Gastrocnemius medialis (tissue), 4 donors: ENCODE results near the gene PRMT1. TPM values are rescaled to one million over a fixed set of nuclear protein-coding genes. Genes with fewer than 3 reads are reported as not detected.

Source experiments
- ATAC-seq, 2 donors: fragments of 150-250 bp; one replicate each; pipeline ENCODE4 v1.9.1; 2016
- DNase-seq, 2 donors: peaks; one replicate each; pipeline ENCODE4 v3.0.0-alpha.2; 2019
- H3K27ac ChIP-seq, 4 donors: fragments of 200-600 bp; sonication (generic); 1 replicate in 1 of 4; 2 replicates in 3 of 4; pipeline ENCODE4 v1.5.1; 2016 to 2018; ENCODE audit warnings: mild to moderate bottlenecking in 2 of 4, moderate library complexity in 1 of 4
- H3K27me3 ChIP-seq, 3 donors: fragments of 200-600 bp; sonication (generic) in 2 of 3; 1 replicate in 1 of 3; 2 replicates in 2 of 3; pipeline versions ENCODE4 v1.5.1 to v1.6.0; 2016 to 2019; ENCODE audit warnings: mild to moderate bottlenecking in 1 of 3, moderate library complexity in 1 of 3
- H3K36me3 ChIP-seq, 2 donors: fragments of 200-600 bp; sonication (generic) in 1 of 2; one replicate each; pipeline ENCODE4 v1.5.1; 2017 to 2018
- H3K4me1 ChIP-seq, 2 donors: fragments of 200-600 bp; sonication (generic) in 1 of 2; one replicate each; pipeline ENCODE4 v1.5.1; 2016 to 2017; ENCODE audit warnings: mild to moderate bottlenecking in 2 of 2
- H3K4me3 ChIP-seq, 4 donors: fragments of 200-600 bp; sonication (generic) in 3 of 4; 1 replicate in 1 of 4; 2 replicates in 3 of 4; pipeline ENCODE4 v1.5.1; 2016 to 2019; ENCODE audit warnings: mild to moderate bottlenecking in 2 of 4
- H3K9me3 ChIP-seq, 3 donors: fragments of 200-600 bp; sonication (generic) in 2 of 3; 1 replicate in 1 of 3; 2 replicates in 2 of 3; pipeline ENCODE4 v1.5.1; 2016 to 2019
- POLR2A ChIP-seq, 2 donors: fragments of 450-650 bp; IDR thresholded peaks; one replicate each; pipeline ENCODE4 v1.6.1; 2017; ENCODE audit warnings: antibody characterized with exemption in 2 of 2, mild to moderate bottlenecking in 2 of 2, moderate library complexity in 2 of 2
- in situ Hi-C, 4 donors: fragments of 200-750 bp; cut with MboI; loops; one replicate each; pipeline versions ENCODE4 v1.15.0 to v1.8.0; 2017; ENCODE audit warnings: low sequenced_read_pairs in 4 of 4
- intact Hi-C: fragments of 100-400 bp; cut with DNase I; formaldehyde crosslinking; loops from one replicate; pipeline ENCODE4 v1.15.1; 2023; ENCODE audit warnings: low total_unique reads
- total RNA-seq, 4 donors: library from RNA; depleted of rRNA; stranded (reverse); fragments of >200 nt; gene quantifications; one replicate each; pipeline versions ENCODE4 v1.1.0 to v1.2.3, GENCODE V29; 2016
- TF ChIP-seq, protein P1 (sequence below), 5 experiments: fragments of 450-650 bp in 3 of 5; fragments of 200-600 bp in 2 of 5; sonication (generic) in 2 of 5; IDR thresholded peaks in 4 of 5; conservative IDR thresholded peaks in 1 of 5; 1 replicate in 4 of 5; 2 replicates in 1 of 5; pipeline ENCODE4 v1.5.1; 2016 to 2019; ENCODE audit warnings: antibody characterized with exemption in 5 of 5, mild to moderate bottlenecking in 3 of 5, moderate library complexity in 3 of 5

The PRMT1 gene
- total RNA-seq, 4 donors from 2014 or later = 190 to 242 (median 229) TPM

DNA sequence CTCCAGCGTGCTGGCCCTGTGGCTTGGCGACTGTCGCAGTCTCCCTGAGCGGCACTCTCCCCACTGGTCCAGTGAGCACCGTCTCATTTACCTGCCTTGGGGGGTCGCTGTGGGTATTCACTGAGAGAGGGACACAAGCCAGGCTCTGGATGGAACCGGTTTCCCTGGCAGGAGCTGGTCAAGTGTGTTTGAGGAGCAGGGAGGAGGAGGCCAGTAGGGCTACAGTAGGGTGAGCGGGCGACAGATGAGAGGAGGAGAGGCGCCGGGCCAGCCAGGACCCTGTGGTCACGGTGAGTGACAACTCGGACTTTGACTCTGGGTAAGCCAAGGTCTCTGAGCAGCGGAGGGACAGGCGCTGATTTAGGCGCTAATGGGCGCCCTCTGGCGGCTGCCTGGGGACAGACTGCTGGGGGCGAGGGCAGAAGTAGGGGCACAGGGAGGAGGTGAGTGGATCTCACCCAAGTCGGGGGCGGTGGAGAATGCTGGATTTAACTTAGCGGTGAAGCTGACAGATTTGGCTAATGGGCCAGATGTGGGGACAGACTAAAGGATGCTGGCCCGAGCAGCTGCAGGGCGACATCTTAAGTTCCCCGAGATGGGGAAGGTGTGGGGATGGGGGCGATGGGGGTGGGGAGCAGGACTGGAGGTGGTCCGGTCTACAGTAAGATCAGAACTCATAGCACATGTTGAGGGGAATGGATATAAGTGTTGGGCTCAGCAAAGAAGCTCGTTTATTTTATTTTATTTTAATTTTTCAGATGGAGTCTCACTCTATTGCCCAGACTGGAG is 4.7 kb upstream of the PRMT1 start:
- in situ Hi-C loops (loop anchor here in 1 of 4 donors (10.0 kb wide), 1 partner anchor 98 kb away; no protein-coding TSS in a partner anchor), intact Hi-C loops (loop anchor here (1.0 kb wide), 1 partner anchor 166 kb away; no protein-coding TSS in a partner anchor)
- Histone ChIP-seq H3K9me3 (no peaks in the 10 kb centered on the region), H3K4me1 (peaks cover 10 to 17% of the 10 kb centered on the region in 2 donors), H3K36me3 (no peaks in the 10 kb centered on the region), H3K27me3 (no peaks in the 10 kb centered on the region), H3K4me3 (peak overlapping the region in 2 of 4 donors; percentile 19 to 41), H3K27ac (peak overlapping the region; percentile 59 to 81 (median 80))
- DNase-seq = peak; percentile 58 to 72
- TF ChIP-seq POLR2A (IDR thresholded peaks at IDR 0.05) = no peak
- TF ChIP-seq, protein P1, sequence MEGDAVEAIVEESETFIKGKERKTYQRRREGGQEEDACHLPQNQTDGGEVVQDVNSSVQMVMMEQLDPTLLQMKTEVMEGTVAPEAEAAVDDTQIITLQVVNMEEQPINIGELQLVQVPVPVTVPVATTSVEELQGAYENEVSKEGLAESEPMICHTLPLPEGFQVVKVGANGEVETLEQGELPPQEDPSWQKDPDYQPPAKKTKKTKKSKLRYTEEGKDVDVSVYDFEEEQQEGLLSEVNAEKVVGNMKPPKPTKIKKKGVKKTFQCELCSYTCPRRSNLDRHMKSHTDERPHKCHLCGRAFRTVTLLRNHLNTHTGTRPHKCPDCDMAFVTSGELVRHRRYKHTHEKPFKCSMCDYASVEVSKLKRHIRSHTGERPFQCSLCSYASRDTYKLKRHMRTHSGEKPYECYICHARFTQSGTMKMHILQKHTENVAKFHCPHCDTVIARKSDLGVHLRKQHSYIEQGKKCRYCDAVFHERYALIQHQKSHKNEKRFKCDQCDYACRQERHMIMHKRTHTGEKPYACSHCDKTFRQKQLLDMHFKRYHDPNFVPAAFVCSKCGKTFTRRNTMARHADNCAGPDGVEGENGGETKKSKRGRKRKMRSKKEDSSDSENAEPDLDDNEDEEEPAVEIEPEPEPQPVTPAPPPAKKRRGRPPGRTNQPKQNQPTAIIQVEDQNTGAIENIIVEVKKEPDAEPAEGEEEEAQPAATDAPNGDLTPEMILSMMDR (IDR thresholded peaks at IDR 0.05 in 4 of 5, conservative IDR thresholded peaks at IDR 0.05 in 1 of 5) = peak; percentile 60 to 95 (median 89)
- no peak for ATAC-seq

DNA sequence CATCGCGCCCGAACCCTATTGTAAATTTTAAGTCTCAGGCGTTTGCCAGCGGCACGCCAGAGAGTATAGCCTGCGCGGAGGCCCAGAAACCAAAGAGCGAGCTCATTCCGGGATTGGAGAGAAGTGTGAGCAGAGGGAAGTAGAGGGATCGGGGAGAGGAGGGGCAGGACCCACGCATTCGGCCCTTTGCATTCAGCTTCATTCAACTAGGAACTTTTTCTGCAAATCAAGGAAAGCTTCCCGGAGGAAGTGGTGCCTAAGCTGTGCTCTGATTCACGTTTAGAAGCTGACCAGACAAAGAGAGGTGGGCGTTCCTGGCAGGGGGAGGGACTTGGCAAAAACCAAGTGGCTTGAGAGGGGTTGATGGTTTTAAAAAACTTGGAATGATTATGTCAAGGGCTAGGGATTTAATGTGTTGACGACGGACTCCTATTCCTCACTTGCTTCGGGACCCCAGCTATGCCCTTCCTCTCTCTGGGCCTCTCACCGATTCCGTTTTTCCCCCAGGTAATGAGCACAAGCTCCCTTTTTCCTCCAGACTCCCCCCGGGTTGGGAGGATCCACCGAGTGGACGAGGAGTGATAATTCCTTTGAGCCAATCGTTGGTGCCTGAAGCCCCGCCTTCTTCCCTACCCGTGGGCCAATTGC is 811 bp upstream of the PRMT1 start:
- H3K27me3 ChIP-seq = no peaks in the 10 kb centered on the region
- H3K27ac ChIP-seq = peak overlapping the region; percentile 85 to 98 (median 94)
- DNase-seq (peak; percentile 82 to 87), ATAC-seq (peak; percentile 53 to 75)
- peak overlapping the region; percentile 48 to 92 (median 54) for H3K4me3 ChIP-seq
- no peaks in the 10 kb centered on the region for H3K9me3 ChIP-seq
- peaks cover 40 to 53% of the 10 kb centered on the region in 2 donors for H3K4me1 ChIP-seq
- peaks cover 0 to 4% of the 10 kb centered on the region in 2 donors for H3K36me3 ChIP-seq
- peak; percentile 38 to 60 for TF ChIP-seq POLR2A (IDR thresholded peaks at IDR 0.05)
- TF ChIP-seq, protein P1 (IDR thresholded peaks at IDR 0.05 in 4 of 5, conservative IDR thresholded peaks at IDR 0.05 in 1 of 5) = no peak
- in situ Hi-C loops = loop anchor here in 1 of 4 donors (5.0 to 10.0 kb wide), 2 partner anchors 101 to 169 kb away; no protein-coding TSS in a partner anchor
- intact Hi-C loops = loop anchor here (1.0 to 5.0 kb wide), 8 partner anchors 84 to 684 kb away; partner anchors contain the start of genes AKT1S1, ALDH16A1, GYS1 and PNKP

DNA sequence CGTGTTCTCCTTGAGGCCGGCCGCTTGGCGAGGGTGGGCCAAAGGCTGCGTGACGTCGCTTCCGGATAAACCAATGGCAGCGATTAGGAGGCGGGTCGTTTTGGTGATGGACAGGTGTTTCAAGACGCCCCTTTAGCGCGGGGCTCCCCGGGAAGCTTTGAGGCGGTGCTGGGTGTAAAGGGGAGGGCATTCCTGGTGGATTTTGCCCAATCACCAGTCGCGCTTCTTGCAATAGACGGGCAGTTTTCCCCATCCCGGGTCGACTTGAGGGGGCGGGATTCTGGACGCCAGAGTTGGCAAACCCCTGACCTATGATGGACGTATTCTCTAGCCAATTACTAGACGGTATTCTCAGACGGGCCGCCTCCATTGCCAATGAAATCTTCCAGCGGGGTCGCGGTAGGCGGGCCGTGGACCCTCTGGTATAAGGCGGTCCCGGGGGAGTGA is 264 bp upstream of the PRMT1 start:
- in situ Hi-C loops = loop anchor here in 1 of 4 donors (5.0 to 10.0 kb wide), 2 partner anchors 102 to 170 kb away; no protein-coding TSS in a partner anchor
- peak overlapping the region; percentile 98 to 100 (median 99) for H3K27ac ChIP-seq
- intact Hi-C loops = loop anchor here (1.0 to 5.0 kb wide), 9 partner anchors 37 to 685 kb away; partner anchors contain the start of genes AKT1S1, ALDH16A1, GYS1 and PNKP
- H3K4me1 ChIP-seq = peaks cover 42 to 52% of the 10 kb centered on the region in 2 donors
- ATAC-seq (peak; percentile 75 to 83), DNase-seq (peak; percentile 100)
- H3K36me3 ChIP-seq = peaks cover 0 to 9% of the 10 kb centered on the region in 2 donors
- no peaks in the 10 kb centered on the region for H3K27me3 ChIP-seq
- H3K4me3 ChIP-seq = peak overlapping the region; percentile 78 to 99 (median 95)
- no peak for TF ChIP-seq POLR2A (IDR thresholded peaks at IDR 0.05)
- TF ChIP-seq, protein P1 (IDR thresholded peaks at IDR 0.05 in 4 of 5, conservative IDR thresholded peaks at IDR 0.05 in 1 of 5) = no peak
- no peaks in the 10 kb centered on the region for H3K9me3 ChIP-seq

DNA sequence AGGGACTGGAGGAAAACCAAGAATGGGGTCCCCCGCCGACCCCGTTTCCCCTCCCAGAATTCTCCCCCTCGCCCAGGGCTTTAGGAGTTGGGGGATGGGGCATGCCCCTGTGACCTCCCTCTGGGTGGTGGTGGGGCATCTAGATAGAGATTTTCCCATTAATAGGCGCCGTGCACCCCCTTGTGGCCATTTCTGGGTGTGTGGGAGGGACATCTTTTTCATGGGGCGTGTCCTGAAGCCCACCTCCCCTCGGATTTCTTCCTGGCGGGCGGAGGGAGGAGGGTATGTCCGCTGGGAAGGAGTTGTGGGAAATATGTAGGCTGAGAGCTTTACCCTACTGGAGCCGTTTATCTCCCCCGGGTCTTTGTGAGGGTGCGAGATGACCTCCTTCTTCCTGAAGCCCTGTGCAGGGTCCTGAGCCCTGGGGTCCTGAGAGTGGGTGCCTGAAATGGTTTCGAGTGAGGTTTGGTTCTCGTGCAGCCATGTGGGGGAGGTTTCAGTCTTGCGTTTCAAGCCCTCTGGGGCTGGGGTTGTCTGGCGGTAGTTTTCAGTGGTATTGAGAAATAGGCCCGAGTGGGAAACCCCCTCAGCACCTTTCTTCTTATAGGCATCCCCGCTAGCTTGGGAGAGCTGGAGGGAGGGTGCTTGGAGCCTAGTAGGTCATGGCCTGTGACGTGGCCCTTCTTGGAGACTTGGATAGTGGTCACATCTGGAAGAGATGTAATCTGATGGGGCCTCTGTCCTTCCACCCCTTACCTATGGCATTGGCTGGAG is 1.0 kb downstream of the PRMT1 start:
- in situ Hi-C loops (loop anchor here in 1 of 4 donors (5.0 to 10.0 kb wide), 2 partner anchors 103 to 171 kb away; no protein-coding TSS in a partner anchor), intact Hi-C loops (loop anchor here (1.0 to 5.0 kb wide), 9 partner anchors 38 to 686 kb away; partner anchors contain the start of genes AKT1S1, ALDH16A1, AP2A1 and GYS1)
- peaks cover 0 to 22% of the 10 kb centered on the region in 2 donors for H3K36me3 ChIP-seq
- no peaks in the 10 kb centered on the region for H3K9me3 ChIP-seq
- no peak for TF ChIP-seq POLR2A (IDR thresholded peaks at IDR 0.05)
- TF ChIP-seq, protein P1 (IDR thresholded peaks at IDR 0.05 in 4 of 5, conservative IDR thresholded peaks at IDR 0.05 in 1 of 5) = peak; percentile 49 to 87 (median 70)
- H3K27me3 ChIP-seq = no peaks in the 10 kb centered on the region
- DNase-seq (peak; percentile 41 to 69), ATAC-seq (no peak)
- peak overlapping the region; percentile 98 to 100 (median 99) for H3K27ac ChIP-seq
- peak overlapping the region; percentile 78 to 99 (median 95) for H3K4me3 ChIP-seq
- H3K4me1 ChIP-seq = peaks cover 36 to 48% of the 10 kb centered on the region in 2 donors
